Measurements from ENCODE around the gene TNFRSF6B.

Gene TNFRSF6B

DNA sequence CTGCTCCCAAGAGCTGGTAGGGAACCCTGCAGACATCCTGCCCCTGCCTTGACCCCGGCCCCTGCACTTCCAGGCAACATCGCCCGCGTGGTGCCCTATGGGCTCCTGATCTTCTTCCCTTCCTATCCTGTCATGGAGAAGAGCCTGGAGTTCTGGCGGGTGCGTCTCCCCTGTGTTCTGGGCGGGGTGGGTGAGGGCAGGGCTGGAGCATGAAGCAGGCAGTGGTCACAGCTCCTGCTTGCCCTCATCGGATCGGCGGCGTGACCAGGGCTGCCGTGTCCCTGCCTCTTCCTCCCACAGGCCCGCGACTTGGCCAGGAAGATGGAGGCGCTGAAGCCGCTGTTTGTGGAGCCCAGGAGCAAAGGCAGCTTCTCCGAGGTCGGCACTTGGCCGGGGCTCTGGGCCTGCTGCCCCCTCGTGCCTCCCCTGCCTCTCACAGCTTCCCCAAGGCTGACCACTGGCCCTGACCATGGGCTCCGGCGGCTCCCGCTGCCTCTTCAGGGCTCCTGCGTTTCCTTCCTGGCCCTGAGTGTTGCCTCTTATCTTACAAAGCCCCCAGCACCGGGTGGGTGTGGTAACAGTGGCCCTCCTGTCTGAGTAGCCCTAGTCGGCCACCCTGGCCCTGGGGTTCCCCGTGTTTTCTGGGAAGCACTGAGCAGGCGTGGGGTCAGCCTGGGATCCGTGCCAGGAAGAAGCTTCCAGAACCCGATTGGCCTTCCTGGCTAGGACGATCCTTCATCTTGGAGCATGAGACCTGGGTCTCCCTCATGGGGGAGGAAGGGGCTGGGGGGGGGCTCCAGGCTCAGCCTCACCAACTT, 8.0 kb upstream of the TNFRSF6B start:
- no peak for TF ChIP-seq CTCF (IDR thresholded peaks at IDR 0.05; ENCODE audit: control extremely low read depth, extremely low read depth, low read depth, missing control alignments)
- DNase-seq (ENCODE audit: extremely low spot score), result no peak
- POLR2A ChIA-PET, result no interaction called here
- CTCF ChIA-PET, result no interaction called here

DNA sequence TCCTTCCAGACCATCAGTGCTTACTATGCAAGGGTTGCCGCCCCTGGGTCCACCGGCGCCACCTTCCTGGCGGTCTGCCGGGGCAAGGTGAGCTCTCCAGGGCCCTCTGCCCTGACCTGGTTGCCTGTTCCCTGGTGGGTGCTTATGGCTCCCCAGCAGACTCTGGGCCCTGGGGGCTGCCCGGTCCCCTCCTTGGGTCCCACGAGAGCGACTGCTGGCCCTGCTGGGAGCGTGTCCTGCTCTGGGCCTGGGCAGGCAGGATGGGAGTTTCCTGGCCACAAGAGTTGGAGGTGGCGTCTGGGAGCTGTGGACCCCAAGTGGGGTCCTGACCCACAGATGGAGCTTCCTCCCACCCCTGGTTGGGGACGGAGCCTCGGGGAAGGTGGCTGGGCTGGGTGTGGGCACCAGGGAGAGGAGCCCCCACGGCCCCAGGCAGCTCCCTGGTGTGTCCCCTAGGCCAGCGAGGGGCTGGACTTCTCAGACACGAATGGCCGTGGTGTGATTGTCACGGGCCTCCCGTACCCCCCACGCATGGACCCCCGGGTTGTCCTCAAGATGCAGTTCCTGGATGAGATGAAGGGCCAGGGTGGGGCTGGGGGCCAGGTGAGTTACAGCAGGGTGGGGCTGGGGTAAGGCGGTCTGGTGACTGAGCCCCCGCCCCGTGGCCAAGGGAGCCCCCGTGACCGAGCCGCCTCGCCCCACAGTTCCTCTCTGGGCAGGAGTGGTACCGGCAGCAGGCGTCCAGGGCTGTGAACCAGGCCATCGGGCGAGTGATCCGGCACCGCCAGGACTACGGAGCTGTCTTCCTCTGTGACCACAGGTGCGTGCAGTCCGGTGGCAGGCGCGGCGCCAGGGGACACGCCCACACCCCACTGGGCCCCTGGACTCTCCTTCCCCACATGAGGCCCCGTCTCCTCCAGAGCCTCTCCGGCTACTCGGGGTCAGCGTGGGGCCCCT, 7.1 kb upstream of the TNFRSF6B start:
- no peak for DNase-seq (ENCODE audit: extremely low spot score)
- ChIA-PET POLR2A (no interaction called here), CTCF (no interaction called here)
- TF ChIP-seq CTCF (IDR thresholded peaks at IDR 0.05; ENCODE audit: control extremely low read depth, extremely low read depth, low read depth, missing control alignments), result no peak

DNA sequence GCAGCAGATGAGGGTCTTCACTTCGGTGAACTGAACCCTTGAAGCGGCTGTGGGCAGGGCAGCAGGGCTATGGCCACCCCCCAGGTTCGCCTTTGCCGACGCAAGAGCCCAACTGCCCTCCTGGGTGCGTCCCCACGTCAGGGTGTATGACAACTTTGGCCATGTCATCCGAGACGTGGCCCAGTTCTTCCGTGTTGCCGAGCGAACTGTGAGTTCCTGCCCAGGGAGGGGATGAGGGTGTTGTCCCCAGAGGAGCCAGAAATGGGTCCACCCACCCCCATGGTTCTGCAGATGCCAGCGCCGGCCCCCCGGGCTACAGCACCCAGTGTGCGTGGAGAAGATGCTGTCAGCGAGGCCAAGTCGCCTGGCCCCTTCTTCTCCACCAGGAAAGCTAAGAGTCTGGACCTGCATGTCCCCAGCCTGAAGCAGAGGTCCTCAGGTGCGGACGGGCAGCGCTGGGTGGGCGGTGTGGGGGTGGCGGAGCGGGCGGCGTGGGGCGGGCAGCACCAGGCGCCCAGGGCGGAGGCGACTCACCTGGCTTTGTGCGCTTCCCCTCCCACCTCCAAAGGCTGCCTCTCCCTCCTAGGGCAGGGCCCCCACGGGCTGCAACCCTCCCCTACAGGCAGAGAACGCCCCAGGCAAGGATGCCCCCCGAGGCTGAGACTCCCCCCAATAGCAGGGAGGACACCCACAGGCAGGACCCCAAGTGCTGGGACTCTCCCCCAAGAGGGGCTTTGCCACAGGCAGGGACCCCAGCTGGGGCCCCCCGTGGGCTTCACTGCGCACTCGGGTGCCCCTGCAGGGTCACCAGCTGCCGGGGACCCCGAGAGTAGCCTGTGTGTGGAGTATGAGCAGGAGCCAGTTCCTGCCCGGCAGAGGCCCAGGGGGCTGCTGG, 6.2 kb upstream of the TNFRSF6B start:
- ChIA-PET POLR2A (no interaction called here), CTCF (no interaction called here)
- DNase-seq (ENCODE audit: extremely low spot score), result no peak
- no peak for TF ChIP-seq CTCF (IDR thresholded peaks at IDR 0.05; ENCODE audit: control extremely low read depth, extremely low read depth, low read depth, missing control alignments)

DNA sequence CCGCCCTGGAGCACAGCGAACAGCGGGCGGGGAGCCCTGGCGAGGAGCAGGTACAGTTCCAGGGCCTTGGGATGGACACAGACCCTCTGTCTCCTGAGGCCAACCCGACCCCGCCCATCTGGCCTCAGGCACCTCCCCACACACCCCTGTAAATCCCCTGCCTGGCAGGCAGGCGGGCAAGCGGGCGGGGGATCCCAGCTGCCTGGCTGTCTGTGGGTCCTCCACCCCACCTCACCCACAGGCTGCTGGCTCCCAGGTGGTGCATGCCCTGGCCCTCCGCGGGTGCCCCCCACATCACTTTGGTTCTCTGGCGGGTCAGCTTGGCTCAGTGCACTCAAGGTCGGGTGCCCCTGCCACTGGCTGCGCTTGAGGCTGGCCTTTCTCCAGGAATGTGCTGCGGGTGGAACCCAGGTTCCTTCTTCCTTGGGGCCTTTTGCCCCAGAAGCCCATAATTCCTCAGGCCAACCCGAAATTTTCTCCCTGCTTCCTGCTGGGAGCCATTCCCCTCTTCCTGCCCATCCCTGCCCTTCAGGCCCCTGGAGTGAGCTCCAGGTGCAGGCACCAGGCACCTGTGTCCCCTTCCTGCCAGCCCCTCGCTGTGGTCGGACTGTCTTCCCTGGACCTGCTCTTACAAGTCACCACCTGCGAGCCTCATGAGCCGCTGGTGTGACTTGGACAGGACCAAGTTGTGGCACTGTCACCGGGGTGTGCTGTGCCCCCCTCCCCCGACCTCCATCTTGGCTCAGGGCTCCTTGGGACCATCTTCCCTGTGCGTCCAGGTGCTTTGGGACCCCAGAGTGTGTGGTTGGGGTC, 5.3 kb upstream of the TNFRSF6B start:
- ChIA-PET POLR2A (no interaction called here), CTCF (interaction anchor here (1.1 kb wide), 1 partner anchor 117 kb away, joined by 3 read pairs; the partner anchor contains the start of gene HELZ2)
- no peak for TF ChIP-seq CTCF (IDR thresholded peaks at IDR 0.05; ENCODE audit: control extremely low read depth, extremely low read depth, low read depth, missing control alignments)
- no peak for DNase-seq (ENCODE audit: extremely low spot score)

GRCh38 chr20:63691711-63692435, 4.6 kb upstream of the TNFRSF6B start:
- CTCF ChIA-PET, result interaction anchor here (0.9 to 1.1 kb wide), 2 partner anchors 16 to 118 kb away, joined by 3 to 4 read pairs; partner anchors contain the start of genes ARFRP1, HELZ2 and ZGPAT
- no peak for TF ChIP-seq CTCF (IDR thresholded peaks at IDR 0.05; ENCODE audit: control extremely low read depth, extremely low read depth, low read depth, missing control alignments)
- DNase-seq (ENCODE audit: extremely low spot score), result no peak
- POLR2A ChIA-PET, result no interaction called here

All from GM10248 (cell line).